Measurements from ENCODE around the gene SH2D1B. TPM values are rescaled to one million over a fixed set of nuclear protein-coding genes. Genes with fewer than 3 reads are reported as not detected.

The SH2D1B gene
- total and polyA plus RNA-seq, 2 experiments from 2014 or later, result not detected

- TF ChIP-seq REST (IDR thresholded peaks at IDR 0.05; ENCODE audit: unreplicated experiment) (no peak), STAT1 (IDR thresholded peaks at IDR 0.05; ENCODE audit: unreplicated experiment) (no peak), CREB1 (CRISPR knock-in tag; IDR thresholded peaks at IDR 0.05; ENCODE audit: low read depth) (no peak), EZH2 (IDR thresholded peaks at IDR 0.05; ENCODE audit: low read depth, unreplicated experiment) (no peak), CTCF (conservative IDR thresholded peaks at IDR 0.05; ENCODE audit: low read depth in 2 of 2) (no peak), ETS1 (IDR thresholded peaks at IDR 0.05) (no peak), ZNF114 (CRISPR knock-in tag; IDR thresholded peaks at IDR 0.05) (no peak), JUNB (IDR thresholded peaks at IDR 0.05; ENCODE audit: unreplicated experiment) (no peak), POLR2AphosphoS5 (IDR thresholded peaks at IDR 0.05; ENCODE audit: low read depth) (no peak)
Measured at GRCh38 chr1:162388615-162389014, 23.3 kb downstream of the SH2D1B start (continued).

- H2AFZ ChIP-seq, result no peak overlapping the region
- Mint-ChIP-seq H3K27me3 (ENCODE audit: insufficient read depth, low read depth, poor library complexity) (peaks cover 21% of the 10 kb centered on the region), H3K9me3 (no peaks in the 10 kb centered on the region), H3K36me3 (ENCODE audit: low read depth) (peaks cover 20% of the 10 kb centered on the region), H3K4me1 (peaks cover 39% of the 10 kb centered on the region), H3K27ac (no peak overlapping the region; the same call in 1 of the 2 replicates), H3K4me3 (no peak overlapping the region)
- no peak overlapping the region for H3K4me3 ChIP-seq
- no peaks in the 10 kb centered on the region for H3K79me2 ChIP-seq (replicated peaks; ENCODE audit: insufficient read depth)
- DNase-seq (ENCODE audit: low spot score) (no peak), ATAC-seq (no peak)
- H3K9me2 ChIP-seq (ENCODE audit: insufficient read depth), result no peaks in the 10 kb centered on the region
- peaks cover 4% of the 10 kb centered on the region; the same call in 1 of the 2 replicates for H3K4me1 ChIP-seq (ENCODE audit: insufficient read depth)
- H3K4me2 ChIP-seq, result no peak overlapping the region
- H3K27me3 ChIP-seq (ENCODE audit: insufficient read depth), result no peaks in the 10 kb centered on the region
- no peaks in the 10 kb centered on the region for H4K20me1 ChIP-seq (replicated peaks; ENCODE audit: insufficient read depth)
- H3K27ac ChIP-seq (ENCODE audit: low read depth), result no peak overlapping the region
- no peaks in the 10 kb centered on the region for H3F3A ChIP-seq (replicated peaks; ENCODE audit: low read depth)
- no peaks in the 10 kb centered on the region for H3K36me3 ChIP-seq (ENCODE audit: insufficient read depth)
- TF ChIP-seq ZNF331 (CRISPR knock-in tag; IDR thresholded peaks at IDR 0.05; ENCODE audit: low read depth) (no peak), POLR2AphosphoS5 (IDR thresholded peaks at IDR 0.05; ENCODE audit: low read depth) (no peak), STAT1 (IDR thresholded peaks at IDR 0.05; ENCODE audit: unreplicated experiment) (no peak), NANOG (IDR thresholded peaks at IDR 0.05; ENCODE audit: borderline replicate concordance) (no peak), ZNF462 (CRISPR knock-in tag; IDR thresholded peaks at IDR 0.05) (no peak), ZNF114 (CRISPR knock-in tag; IDR thresholded peaks at IDR 0.05) (no peak), EZH2phosphoT487 (IDR thresholded peaks at IDR 0.05; ENCODE audit: unreplicated experiment) (no peak), EZH2 (IDR thresholded peaks at IDR 0.05; ENCODE audit: low read depth, unreplicated experiment) (no peak)
Measured at GRCh38 chr1:162388083-162388594, 23.8 kb downstream of the SH2D1B start.
